Mammary epithelial cell (primary cell): ENCODE measurements around the gene AKAP8.
"Not testable (repeated sequence)": the region's sequence is repeated elsewhere in the genome, so short reads cannot be mapped to it uniquely, and the experiment has no call there.

Experiments
- CTCF ChIP-seq, 2 donors: IDR thresholded peaks in 1 of 2; conservative IDR thresholded peaks in 1 of 2; 2 replicates each; pipeline ENCODE4 v1.5.1; 2011 to 2012; ENCODE audit warnings: inconsistent platforms in 2 of 2, low read length in 2 of 2, mild to moderate bottlenecking in 2 of 2, control low read depth in 1 of 2, low read depth in 1 of 2; ENCODE audit not compliant: insufficient read depth in 1 of 2; ENCODE audit errors: extremely low read depth in 1 of 2
- EZH2 ChIP-seq: IDR thresholded peaks from 2 replicates; pipeline ENCODE4 v1.6.1; 2012; ENCODE audit warnings: low read length, inconsistent platforms, borderline replicate concordance

- not testable (repeated sequence) for TF ChIP-seq CTCF (conservative IDR thresholded peaks at IDR 0.05 in 1 of 2, IDR thresholded peaks at IDR 0.05 in 1 of 2; ENCODE audit: extremely low read depth in 1 of 2, insufficient read depth in 1 of 2, low read depth in 1 of 2, low read length in 2 of 2); EZH2
These were observed 38.3 kb downstream of the AKAP8 start for GRCh38 chr19:15341328-15341727.
